ENCODE measurements around the gene BCAP29.
"Not testable (repeated sequence)": the region's sequence is repeated elsewhere in the genome, so short reads cannot be mapped to it uniquely, and the experiment has no call there.

Gene BCAP29

GRCh38 chr7:107628461-107629064, 48.5 kb downstream of the BCAP29 start:
- in situ Hi-C loops (cut with HindIII; ENCODE audit: low sequenced_read_pairs): no loop called here
- DNase-seq (ENCODE audit: low read depth, low spot score): no peak

GRCh38 chr7:107630342-107630741, 50.3 kb downstream of the BCAP29 start:
- no peak for DNase-seq (ENCODE audit: low read depth, low spot score)
- no peak overlapping the region for H3K4me3 ChIP-seq (ENCODE audit: low read depth, low read length)
- in situ Hi-C loops (cut with HindIII; ENCODE audit: low sequenced_read_pairs): no loop called here
- no peak for TF ChIP-seq CTCF (IDR thresholded peaks at IDR 0.05; ENCODE audit: low read depth, low read length)

More at GRCh38 chr7:107628461-107629064, 48.5 kb downstream of the BCAP29 start:
- TF ChIP-seq CTCF (IDR thresholded peaks at IDR 0.05; ENCODE audit: low read depth, low read length): no peak
- H3K4me3 ChIP-seq (ENCODE audit: low read depth, low read length): no peak overlapping the region

- no peak for DNase-seq (ENCODE audit: low read depth, low spot score)
- H3K4me3 ChIP-seq (ENCODE audit: low read depth, low read length): no peak overlapping the region
- in situ Hi-C loops (cut with HindIII; ENCODE audit: low sequenced_read_pairs): no loop called here
These were observed 51.8 kb downstream of the BCAP29 start for GRCh38 chr7:107631588-107632491.

GRCh38 chr7:107632492-107632865, 52.4 kb downstream of the BCAP29 start:
- H3K4me3 ChIP-seq (ENCODE audit: low read depth, low read length): no peak overlapping the region
- in situ Hi-C loops (cut with HindIII; ENCODE audit: low sequenced_read_pairs): no loop called here
- TF ChIP-seq CTCF (IDR thresholded peaks at IDR 0.05; ENCODE audit: low read depth, low read length): no peak
- no peak for DNase-seq (ENCODE audit: low read depth, low spot score)

More at GRCh38 chr7:107631588-107632491, 51.8 kb downstream of the BCAP29 start:
- no peak for TF ChIP-seq CTCF (IDR thresholded peaks at IDR 0.05; ENCODE audit: low read depth, low read length)

GRCh38 chr7:107638594-107638993, 58.5 kb downstream of the BCAP29 start:
- H3K4me3 ChIP-seq (ENCODE audit: low read depth, low read length): no peak overlapping the region
- in situ Hi-C loops (cut with HindIII; ENCODE audit: low sequenced_read_pairs): no loop called here

GRCh38 chr7:107639070-107639469, 59.0 kb downstream of the BCAP29 start:
- DNase-seq (ENCODE audit: low read depth, low spot score); in situ Hi-C loops (cut with HindIII; ENCODE audit: low sequenced_read_pairs); H3K4me3 ChIP-seq (ENCODE audit: low read depth, low read length): not testable (repeated sequence)

More at GRCh38 chr7:107638594-107638993, 58.5 kb downstream of the BCAP29 start:
- no peak for DNase-seq (ENCODE audit: low read depth, low spot score)
- no peak for TF ChIP-seq CTCF (IDR thresholded peaks at IDR 0.05; ENCODE audit: low read depth, low read length)

GRCh38 chr7:107641676-107642075, 61.6 kb downstream of the BCAP29 start:
- in situ Hi-C loops (cut with HindIII; ENCODE audit: low sequenced_read_pairs): no loop called here
- H3K4me3 ChIP-seq (ENCODE audit: low read depth, low read length): no peak overlapping the region
- TF ChIP-seq CTCF (IDR thresholded peaks at IDR 0.05; ENCODE audit: low read depth, low read length): no peak
- no peak for DNase-seq (ENCODE audit: low read depth, low spot score)

Data from astrocyte of the spinal cord (primary cell).